OCI-LY1 (cell line): ENCODE results near the gene SLC25A29.

Source experiments
- H2AFZ ChIP-seq: fragments of 200-600 bp; sonication (generic), shearing (Covaris generic); 2 replicates; pipeline ENCODE4 v1.6.0; 2014; ENCODE audit warnings: antibody characterized with exemption, mild to moderate bottlenecking, low read length
- H3F3A ChIP-seq: fragments of 200-600 bp; sonication (generic), shearing (Covaris generic); 2 replicates; pipeline ENCODE4 v1.6.0; 2014; ENCODE audit warnings: mild to moderate bottlenecking, antibody characterized with exemption, low read length, moderate library complexity; ENCODE audit not compliant: insufficient read depth
- H3K27ac ChIP-seq: fragments of 200-600 bp; sonication (generic); 2 replicates; pipeline ENCODE4 v1.5.1; 2014; ENCODE audit warnings: low read length, mixed run types, mild to moderate bottlenecking, low read depth; ENCODE audit not compliant: poor library complexity, severe bottlenecking
- H3K27me3 ChIP-seq: fragments of 200-600 bp; sonication (generic); 2 replicates; pipeline ENCODE4 v1.6.0; 2014; ENCODE audit warnings: antibody characterized with exemption, mild to moderate bottlenecking, low read length, moderate library complexity; ENCODE audit not compliant: insufficient read depth
- H3K36me3 ChIP-seq: fragments of 200-600 bp; sonication (generic); 2 replicates; pipeline ENCODE4 v1.6.1; 2014; ENCODE audit warnings: mild to moderate bottlenecking, antibody characterized with exemption, low read length, moderate library complexity, mixed read lengths; ENCODE audit not compliant: insufficient read depth
- H3K4me1 ChIP-seq: fragments of 200-600 bp; sonication (generic); 2 replicates; pipeline ENCODE4 v1.5.1; 2014; ENCODE audit warnings: mild to moderate bottlenecking, low read length, moderate library complexity; ENCODE audit not compliant: insufficient read depth, severe bottlenecking
- H3K4me2 ChIP-seq: fragments of 200-600 bp; sonication (generic), shearing (Covaris generic); 2 replicates; pipeline ENCODE4 v1.6.1; 2014; ENCODE audit warnings: low read length
- H3K4me3 ChIP-seq: fragments of 200-600 bp; sonication (generic); 2 replicates; pipeline ENCODE4 v1.5.1; 2014; ENCODE audit warnings: low read length, low read depth, mild to moderate bottlenecking, mixed read lengths; ENCODE audit not compliant: poor library complexity, severe bottlenecking
- H3K79me2 ChIP-seq: fragments of 200-600 bp; shearing (Covaris generic); 2 replicates; pipeline ENCODE4 v1.6.1; 2016; ENCODE audit warnings: mixed run types, low read length, mixed read lengths; ENCODE audit not compliant: insufficient read depth
- H3K9ac ChIP-seq: fragments of 200-600 bp; sonication (generic), shearing (Covaris generic); 2 replicates; pipeline ENCODE4 v1.6.1; 2014; ENCODE audit warnings: mild to moderate bottlenecking, low read length, mixed read lengths
- H3K9me2 ChIP-seq: fragments of 200-600 bp; sonication (generic), shearing (Covaris generic); 2 replicates; pipeline ENCODE4 v1.6.1; 2014; ENCODE audit warnings: low read depth, mild to moderate bottlenecking, low read length, mixed read lengths
- H3K9me3 ChIP-seq: fragments of 200-600 bp; shearing (Covaris generic); 2 replicates; pipeline ENCODE4 v1.6.1; 2014; ENCODE audit warnings: low read length, mixed read lengths
- H4K20me1 ChIP-seq: fragments of 200-600 bp; sonication (generic), shearing (Covaris generic); 2 replicates; pipeline ENCODE4 v1.6.0; 2016; ENCODE audit warnings: mild to moderate bottlenecking, low read length; ENCODE audit not compliant: insufficient read depth
- CTCF ChIP-seq: fragments of 200-600 bp; sonication (generic), shearing (Covaris generic); IDR thresholded peaks from 2 replicates; pipeline ENCODE4 v1.5.1; 2017; ENCODE audit warnings: mild to moderate bottlenecking, antibody characterized with exemption, low read length, moderate library complexity, mixed read lengths
- EZH2 ChIP-seq: fragments of 200-600 bp; sonication (generic), shearing (Covaris generic); IDR thresholded peaks from 2 replicates; pipeline ENCODE4 v1.8.0; 2017; ENCODE audit warnings: borderline replicate concordance, mixed run types, mild to moderate bottlenecking, antibody characterized with exemption, low read length, moderate library complexity, mixed read lengths

Gene SLC25A29

GRCh38 chr14:100282766-100283419 lies 23.4 kb downstream of the SLC25A29 start:
- no peak overlapping the region for H3K9ac ChIP-seq
- TF ChIP-seq EZH2, result no peak
- TF ChIP-seq CTCF, result no peak
- H3K27ac ChIP-seq, result no peak overlapping the region
- no peaks in the 10 kb centered on the region for H3K27me3 ChIP-seq
- no peaks in the 10 kb centered on the region for H4K20me1 ChIP-seq
- H3K4me2 ChIP-seq, result no peak overlapping the region
- no peak overlapping the region for H2AFZ ChIP-seq
- peaks cover 38% of the 10 kb centered on the region; the same call in 1 of the 2 replicates for H3K36me3 ChIP-seq
- H3K4me1 ChIP-seq, result peaks cover 14% of the 10 kb centered on the region
- H3K9me3 ChIP-seq, result no peaks in the 10 kb centered on the region
- no peaks in the 10 kb centered on the region for H3F3A ChIP-seq
- H3K9me2 ChIP-seq, result no peaks in the 10 kb centered on the region
- H3K4me3 ChIP-seq, result no peak overlapping the region
- peaks cover 3% of the 10 kb centered on the region; the same call in 1 of the 2 replicates for H3K79me2 ChIP-seq

GRCh38 chr14:100282083-100282350 lies 24.2 kb downstream of the SLC25A29 start:
- peaks cover 46% of the 10 kb centered on the region; the same call in 1 of the 2 replicates for H3K36me3 ChIP-seq
- H3K4me1 ChIP-seq, result peaks cover 14% of the 10 kb centered on the region
- no peak overlapping the region for H3K9ac ChIP-seq
- no peaks in the 10 kb centered on the region for H3K9me3 ChIP-seq
- H3K4me3 ChIP-seq, result no peak overlapping the region
- H4K20me1 ChIP-seq, result no peaks in the 10 kb centered on the region
- H3K79me2 ChIP-seq, result peaks cover 3% of the 10 kb centered on the region; the same call in 1 of the 2 replicates
- TF ChIP-seq CTCF, result no peak
- no peak for TF ChIP-seq EZH2
- H3K27me3 ChIP-seq, result no peaks in the 10 kb centered on the region
- H3K27ac ChIP-seq, result no peak overlapping the region
- H3F3A ChIP-seq, result no peaks in the 10 kb centered on the region
- no peak overlapping the region for H2AFZ ChIP-seq
- no peaks in the 10 kb centered on the region for H3K9me2 ChIP-seq
- no peak overlapping the region for H3K4me2 ChIP-seq

- Histone ChIP-seq H2AFZ (no peak overlapping the region), H3K9me2 (no peaks in the 10 kb centered on the region), H3K27me3 (no peaks in the 10 kb centered on the region), H3K4me2 (no peak overlapping the region), H3K36me3 (peaks cover 52% of the 10 kb centered on the region; the same call in 1 of the 2 replicates), H3K4me3 (no peak overlapping the region), H4K20me1 (no peaks in the 10 kb centered on the region), H3K9me3 (no peaks in the 10 kb centered on the region), H3K4me1 (peaks cover 14% of the 10 kb centered on the region), H3K9ac (no peak overlapping the region), H3K79me2 (peaks cover 3% of the 10 kb centered on the region; the same call in 1 of the 2 replicates), H3F3A (no peaks in the 10 kb centered on the region), H3K27ac (no peak overlapping the region)
- TF ChIP-seq EZH2, result no peak
- no peak for TF ChIP-seq CTCF
Measured at GRCh38 chr14:100281286-100282082, 24.8 kb downstream of the SLC25A29 start.
